ELR (cell line): ENCODE measurements around the gene SLIT3.
A peak's percentile ranks its signal among the peaks of the same experiment; 100 is the strongest.

ENCODE experiments used
- DNase-seq: peaks from one replicate; pipeline ENCODE4 v3.0.0-alpha.2; 2015; ENCODE audit warnings: low read depth

The SLIT3 gene

GRCh38 chr5:168992016-168992415, 308.9 kb downstream of the SLIT3 start:
- DNase-seq: no peak

GRCh38 chr5:168991311-168991710, 309.6 kb downstream of the SLIT3 start:
- DNase-seq: no peak

- no peak for DNase-seq
Observed at GRCh38 chr5:168990679-168991078, 310.3 kb downstream of the SLIT3 start.

- no peak for DNase-seq
Observed at GRCh38 chr5:168989731-168990505, 311.0 kb downstream of the SLIT3 start.

- no peak for DNase-seq
Observed at GRCh38 chr5:168988699-168989098, 312.2 kb downstream of the SLIT3 start.

GRCh38 chr5:168987543-168988300, 313.2 kb downstream of the SLIT3 start:
- peak; percentile 74 for DNase-seq

GRCh38 chr5:168985454-168985853, 315.5 kb downstream of the SLIT3 start:
- DNase-seq: no peak

GRCh38 chr5:168984135-168984675, 316.7 kb downstream of the SLIT3 start:
- no peak for DNase-seq

- DNase-seq: no peak
Observed at GRCh38 chr5:168979135-168979534, 321.8 kb downstream of the SLIT3 start.

GRCh38 chr5:168978500-168978899, 322.4 kb downstream of the SLIT3 start:
- DNase-seq: no peak

- peak; percentile 11 for DNase-seq
Observed at GRCh38 chr5:168978015-168978414, 322.9 kb downstream of the SLIT3 start.

- DNase-seq: no peak
Observed at GRCh38 chr5:168976311-168976970, 324.5 kb downstream of the SLIT3 start.

- DNase-seq: no peak
Observed at GRCh38 chr5:168975331-168975730, 325.6 kb downstream of the SLIT3 start.

GRCh38 chr5:168974082-168974481, 326.9 kb downstream of the SLIT3 start:
- DNase-seq: no peak

GRCh38 chr5:168972731-168973130, 328.2 kb downstream of the SLIT3 start:
- no peak for DNase-seq

GRCh38 chr5:168971100-168971499, 329.8 kb downstream of the SLIT3 start:
- no peak for DNase-seq

GRCh38 chr5:168969326-168969886, 331.5 kb downstream of the SLIT3 start:
- no peak for DNase-seq

- no peak for DNase-seq
Observed at GRCh38 chr5:168967882-168968620, 332.9 kb downstream of the SLIT3 start.

- DNase-seq: no peak
Observed at GRCh38 chr5:168965638-168966037, 335.3 kb downstream of the SLIT3 start.

GRCh38 chr5:168964182-168964581, 336.8 kb downstream of the SLIT3 start:
- no peak for DNase-seq

- DNase-seq: no peak
Observed at GRCh38 chr5:168962306-168962705, 338.6 kb downstream of the SLIT3 start.

GRCh38 chr5:168961681-168962080, 339.3 kb downstream of the SLIT3 start:
- no peak for DNase-seq
